ENCODE data around the gene MAN2B1.
"Not testable (repeated sequence)": the region's sequence is repeated elsewhere in the genome, so short reads cannot be mapped to it uniquely, and the experiment has no call there.

MAN2B1 gene

GRCh38 chr19:12666265-12667048 is at the start of gene MAN2B1, which contains the start of gene WDR83:
Gene MAN2B1, minus strand, starts transcription at chr19:12666742. Its CDS starts 41 bp downstream, at chr19:12666701.
Gene WDR83, plus strand, starts transcription at chr19:12666807. Its CDS starts 2,984 bp downstream, at chr19:12669791.
- DNase-seq (ENCODE audit: low read depth, low spot score) = no peak

DNA sequence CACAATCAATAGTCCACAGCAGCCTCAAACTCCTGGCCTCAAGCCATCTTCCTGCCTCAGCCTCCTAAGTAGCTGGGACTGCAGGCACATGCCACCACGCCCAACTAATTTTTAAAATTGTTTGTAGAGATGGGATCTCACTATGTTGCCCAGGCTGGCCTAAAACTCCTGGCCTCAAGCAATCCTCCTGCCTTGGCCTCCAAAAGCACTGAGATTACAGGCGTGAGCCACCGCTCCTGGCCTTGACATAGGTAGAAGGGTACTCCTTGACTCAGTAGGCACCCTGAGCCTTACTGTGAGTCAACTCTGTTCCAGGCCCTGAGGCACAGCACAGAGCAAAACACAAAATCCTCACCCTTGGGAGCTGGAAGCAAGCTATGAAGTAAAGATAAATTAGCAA is 49.4 kb upstream of the MAN2B1 start:
- no peak for DNase-seq (ENCODE audit: low read depth, low spot score)

GRCh38 chr19:12715102-12715501 is 48.6 kb upstream of the MAN2B1 start:
- DNase-seq (ENCODE audit: low read depth, low spot score) = no peak

DNA sequence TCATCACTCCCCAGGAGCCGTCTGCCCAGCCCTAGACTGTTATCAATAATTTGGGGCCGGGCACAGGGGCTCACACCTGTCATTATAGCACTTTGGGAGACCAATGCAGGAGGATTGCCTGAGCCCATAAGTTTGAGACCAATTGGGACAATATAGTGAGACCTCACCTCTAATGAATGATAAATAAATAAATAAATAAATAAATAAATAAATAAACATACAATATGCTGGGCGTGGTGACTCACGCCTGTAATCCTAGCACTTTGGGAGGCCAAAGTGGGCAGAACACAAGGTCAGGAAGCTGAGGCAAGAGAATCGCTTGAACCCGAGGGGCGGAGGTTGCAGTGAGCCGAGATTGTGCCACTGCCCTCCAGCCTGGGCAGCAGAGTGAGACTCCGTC is 46.8 kb upstream of the MAN2B1 start:
- not testable (repeated sequence) for DNase-seq (ENCODE audit: low read depth, low spot score)

GRCh38 chr19:12712077-12712476 is 45.5 kb upstream of the MAN2B1 start:
- not testable (repeated sequence) for DNase-seq (ENCODE audit: low read depth, low spot score)

DNA sequence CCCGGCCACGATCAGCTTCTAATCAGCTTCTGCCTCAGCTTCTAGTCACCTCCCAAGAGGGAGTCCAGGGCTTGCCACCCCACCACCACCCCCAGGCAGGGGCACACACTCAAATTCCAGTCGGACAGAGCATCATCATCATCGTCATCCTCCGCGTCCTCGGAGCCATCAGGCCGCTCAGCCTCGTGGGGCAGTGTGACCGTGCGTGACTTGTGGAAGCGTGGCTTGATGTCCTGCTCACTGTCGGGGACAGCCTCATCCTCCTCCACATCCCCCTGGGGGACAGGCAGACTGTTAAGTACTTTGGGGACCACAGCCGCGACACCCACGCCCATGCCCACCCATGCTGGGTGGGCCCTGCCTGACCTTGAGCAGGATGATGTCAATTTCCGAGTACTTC is 44.6 kb upstream of the MAN2B1 start:
- DNase-seq (ENCODE audit: low read depth, low spot score) = no peak

DNA sequence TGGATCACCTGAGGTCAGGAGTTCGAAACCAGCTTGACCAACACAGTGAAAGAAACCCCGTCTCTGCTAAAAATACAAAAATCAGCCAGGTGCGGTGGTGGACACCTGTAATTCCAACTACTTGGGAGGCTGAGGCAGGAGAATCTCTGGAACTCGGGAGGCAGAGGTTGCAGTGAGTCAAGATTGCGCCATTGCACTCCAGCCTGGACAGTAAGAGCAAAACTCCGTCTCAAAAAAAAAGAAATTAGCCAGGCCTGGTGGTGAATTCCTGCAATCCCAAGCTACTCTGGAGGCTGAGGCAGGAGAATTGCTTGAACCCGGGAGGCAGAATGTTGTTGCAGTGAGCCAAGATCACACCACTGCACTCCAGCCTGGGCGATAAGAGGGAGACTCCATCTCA is 42.1 kb upstream of the MAN2B1 start:
- DNase-seq (ENCODE audit: low read depth, low spot score) = no peak

DNA sequence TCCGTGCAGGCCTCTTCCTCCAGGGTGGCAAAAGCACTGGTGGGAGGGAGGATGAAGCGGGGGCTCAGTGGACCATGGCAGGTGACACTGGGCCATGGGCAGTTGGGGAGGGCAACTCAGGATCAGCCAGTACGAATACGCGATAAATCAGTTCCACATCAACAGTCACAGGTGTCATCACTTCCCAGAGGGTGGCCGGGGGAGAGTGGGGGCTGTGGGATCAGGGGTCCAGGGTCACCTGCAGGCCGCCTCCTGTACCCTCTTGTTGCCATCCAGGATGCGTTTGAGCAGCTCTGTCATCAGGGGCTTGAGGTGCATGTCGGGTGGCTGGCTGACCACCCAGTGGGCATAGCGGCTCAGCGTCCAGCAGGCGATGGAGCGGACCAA is 39.8 kb upstream of the MAN2B1 start:
- DNase-seq (ENCODE audit: low read depth, low spot score) = no peak

DNA sequence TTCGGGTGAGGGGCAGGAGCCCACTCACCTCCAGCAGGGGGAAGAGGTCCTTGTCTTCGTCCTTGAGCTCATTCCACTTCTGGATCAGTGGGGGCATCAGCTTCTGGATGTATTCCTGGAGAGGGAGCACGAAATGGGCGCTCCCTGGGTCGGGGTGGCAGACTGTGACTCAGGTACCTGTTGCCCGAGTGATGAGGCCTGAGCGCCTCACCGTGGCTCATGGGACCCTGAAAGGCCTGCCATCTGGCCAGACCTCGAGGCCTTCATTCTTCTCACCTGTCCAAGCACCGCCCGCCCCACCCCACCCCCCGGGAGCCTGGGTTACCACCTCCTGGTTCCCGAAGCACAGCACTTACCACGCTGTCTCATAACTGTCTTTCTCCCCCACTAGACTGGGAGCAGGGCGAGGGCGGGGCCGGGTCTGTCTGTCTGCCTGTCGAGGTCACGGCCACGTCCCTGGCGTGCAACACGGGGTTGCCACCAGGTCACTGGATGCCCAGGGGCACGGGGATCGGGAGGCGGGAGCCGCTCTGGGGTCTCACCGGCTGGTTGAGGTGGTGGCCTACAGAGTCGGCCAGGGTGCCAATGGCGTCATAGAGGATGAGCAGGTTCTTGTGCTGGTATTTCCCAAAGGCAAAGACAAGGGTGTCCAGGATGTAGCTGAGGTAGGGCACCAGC is 39.3 kb upstream of the MAN2B1 start:
- DNase-seq (ENCODE audit: low read depth, low spot score) = no peak

GRCh38 chr19:12705169-12705568 is 38.6 kb upstream of the MAN2B1 start:
- DNase-seq (ENCODE audit: low read depth, low spot score) = no peak

DNA sequence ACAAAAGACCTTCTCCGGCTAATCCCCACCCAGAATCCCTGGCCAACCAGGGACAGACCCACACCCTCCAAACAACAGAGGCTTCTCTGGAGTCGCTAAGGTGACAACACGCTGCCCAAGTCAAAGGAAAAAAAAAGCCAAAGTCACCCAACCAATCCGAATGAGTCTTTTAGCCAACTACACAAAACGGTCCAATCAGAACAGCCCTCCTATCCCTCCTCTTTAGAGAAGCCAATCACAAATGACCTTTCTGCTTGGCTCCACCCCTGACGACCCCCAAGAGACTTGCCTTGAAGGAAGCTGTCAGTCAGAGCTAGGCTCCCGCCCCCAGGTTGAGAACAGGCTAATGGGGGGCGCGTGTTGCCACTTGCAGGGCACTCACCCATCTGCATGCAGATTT is 36.5 kb upstream of the MAN2B1 start:
- DNase-seq (ENCODE audit: low read depth, low spot score) = no peak

GRCh38 chr19:12701596-12702282 is 35.2 kb upstream of the MAN2B1 start:
- DNase-seq (ENCODE audit: low read depth, low spot score) = no peak

DNA sequence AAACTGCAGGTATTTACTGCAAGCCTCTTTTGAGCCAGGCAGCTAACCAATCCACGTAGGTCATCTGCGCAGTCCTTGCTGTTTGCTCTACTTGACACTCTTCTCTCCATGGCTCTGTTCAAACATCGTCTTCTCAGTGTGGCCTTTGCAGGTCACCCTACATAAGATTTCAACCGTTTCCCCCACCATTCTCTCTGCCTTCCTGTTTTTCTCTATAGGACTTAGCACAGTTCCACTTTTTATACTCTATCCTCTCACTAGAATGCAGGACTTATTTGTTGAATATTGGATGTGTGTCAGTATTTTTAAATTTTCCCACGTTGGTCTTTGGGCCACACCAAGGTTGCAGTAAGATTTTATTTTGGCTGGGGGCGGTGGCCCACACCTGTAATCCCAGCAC is 31.6 kb upstream of the MAN2B1 start:
- no peak for DNase-seq (ENCODE audit: low read depth, low spot score)

DNA sequence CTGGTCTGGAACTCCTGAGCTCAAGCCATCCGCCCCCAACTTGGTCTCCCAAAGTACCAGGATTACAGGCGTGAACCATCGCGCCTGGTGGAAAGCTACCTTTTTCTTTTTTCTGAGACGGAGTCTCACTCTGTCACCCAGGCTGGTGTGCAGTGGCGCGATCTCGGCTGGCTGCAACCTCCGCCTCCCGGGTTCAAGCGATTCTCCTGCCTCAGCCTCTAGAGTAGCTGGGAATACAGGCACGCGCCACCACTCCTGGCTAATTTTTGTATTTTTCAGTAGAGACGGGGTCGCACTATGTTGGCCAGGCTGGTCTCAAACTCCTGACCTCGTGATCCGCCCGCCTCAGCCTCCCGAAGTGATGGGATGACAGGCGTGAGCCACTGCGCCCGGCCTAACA is 30.9 kb upstream of the MAN2B1 start:
- not testable (repeated sequence) for DNase-seq (ENCODE audit: low read depth, low spot score)

DNA sequence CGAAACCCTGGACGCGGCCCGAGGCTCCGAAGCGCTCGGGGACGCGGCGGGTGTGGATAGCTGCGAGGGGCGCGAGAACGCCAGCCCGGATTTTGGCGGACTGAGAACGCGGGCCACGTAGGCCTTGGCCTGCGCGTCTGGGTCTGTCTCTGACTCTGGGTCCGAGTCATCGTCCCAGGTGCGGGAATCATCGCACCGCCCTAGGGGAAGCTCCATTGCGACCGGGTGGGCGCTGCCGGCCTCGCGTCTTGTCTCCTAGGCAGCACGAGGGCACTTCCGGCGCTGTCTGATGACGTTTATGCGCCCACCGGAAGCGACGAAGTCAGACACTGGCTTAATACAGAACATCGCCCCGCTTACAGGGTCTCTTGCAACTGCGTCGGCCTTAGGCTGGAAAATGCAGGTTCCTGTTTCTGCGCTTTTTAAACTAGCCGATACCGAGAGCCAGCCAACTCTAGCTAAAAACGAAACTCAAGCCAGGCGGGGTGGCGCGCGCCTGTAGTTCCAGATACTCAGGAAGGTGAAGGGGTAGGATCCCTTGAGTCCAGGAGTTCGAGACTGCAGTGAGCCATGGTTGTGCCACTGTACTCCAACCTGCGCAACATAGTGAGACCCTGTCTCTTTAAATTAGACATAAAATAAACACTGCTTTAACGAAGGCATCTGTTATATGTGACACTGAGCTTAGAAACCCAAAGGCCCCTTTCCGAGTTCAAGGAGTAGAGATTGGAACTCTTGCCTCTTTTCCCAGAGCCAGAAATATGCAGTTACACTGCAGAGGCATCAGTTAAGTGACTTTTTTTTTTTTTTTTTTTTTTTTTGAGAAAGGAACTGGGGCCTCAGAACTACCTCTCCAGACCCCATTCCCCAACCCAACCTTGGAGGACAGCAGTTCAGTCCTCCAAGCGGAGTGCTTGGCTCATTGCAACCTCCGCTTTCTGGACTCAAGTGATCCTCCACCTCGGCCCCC is 30.1 kb upstream of the MAN2B1 start, which contains the start of gene FBXW9:
Gene FBXW9, minus strand, starts transcription at position 266 of the 970 bp plus-strand sequence. Its CDS starts 50 bp downstream, at position 216.
- DNase-seq (ENCODE audit: low read depth, low spot score) = peak; percentile 89

DNA sequence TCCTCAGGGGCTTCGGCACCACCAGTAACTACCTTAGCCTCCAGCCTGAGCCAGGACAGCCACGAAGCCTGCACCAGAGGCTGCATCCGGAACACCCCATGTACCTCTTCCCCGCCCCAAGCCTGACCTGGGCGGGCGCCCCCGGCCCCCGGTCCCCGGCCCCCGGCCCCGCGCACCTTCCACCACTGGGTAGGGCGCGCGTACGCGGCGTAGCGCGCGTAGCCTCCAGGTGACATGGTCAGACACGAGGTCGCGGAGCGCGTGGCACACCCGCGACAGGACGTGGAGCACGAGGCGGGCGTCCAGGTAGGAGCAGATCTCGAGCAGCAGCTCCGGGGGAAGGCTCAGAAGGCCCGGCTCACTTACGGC is 29.4 kb upstream of the MAN2B1 start:
- DNase-seq (ENCODE audit: low read depth, low spot score) = no peak

GRCh38 chr19:12695514-12695913 is 29.0 kb upstream of the MAN2B1 start:
- DNase-seq (ENCODE audit: low read depth, low spot score) = no peak

DNA sequence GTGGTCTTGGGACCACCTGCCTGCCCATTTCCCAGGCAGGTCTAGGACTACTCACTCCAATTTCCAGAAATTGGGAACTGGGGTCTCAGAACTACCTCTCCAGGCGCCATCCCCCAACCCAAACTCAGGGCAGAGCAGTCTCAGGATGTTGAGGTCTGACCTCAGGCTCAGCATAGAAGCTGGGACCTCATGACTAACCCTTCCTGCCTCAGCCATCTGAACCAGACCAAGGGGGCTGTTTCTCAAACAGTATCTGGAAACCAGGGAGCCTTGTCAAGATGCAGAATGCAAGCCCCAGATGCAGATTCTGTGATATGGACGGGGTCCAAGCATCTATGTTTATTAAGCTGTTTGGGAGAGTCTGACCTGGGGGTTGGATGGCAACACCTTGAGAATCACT is 28.6 kb upstream of the MAN2B1 start:
- DNase-seq (ENCODE audit: low read depth, low spot score) = no peak

- DNase-seq (ENCODE audit: low read depth, low spot score) = no peak
These were observed 28.1 kb upstream of the MAN2B1 start for GRCh38 chr19:12694641-12695040.

GRCh38 chr19:12692960-12693359 is 26.4 kb upstream of the MAN2B1 start:
- DNase-seq (ENCODE audit: low read depth, low spot score) = no peak

DNA sequence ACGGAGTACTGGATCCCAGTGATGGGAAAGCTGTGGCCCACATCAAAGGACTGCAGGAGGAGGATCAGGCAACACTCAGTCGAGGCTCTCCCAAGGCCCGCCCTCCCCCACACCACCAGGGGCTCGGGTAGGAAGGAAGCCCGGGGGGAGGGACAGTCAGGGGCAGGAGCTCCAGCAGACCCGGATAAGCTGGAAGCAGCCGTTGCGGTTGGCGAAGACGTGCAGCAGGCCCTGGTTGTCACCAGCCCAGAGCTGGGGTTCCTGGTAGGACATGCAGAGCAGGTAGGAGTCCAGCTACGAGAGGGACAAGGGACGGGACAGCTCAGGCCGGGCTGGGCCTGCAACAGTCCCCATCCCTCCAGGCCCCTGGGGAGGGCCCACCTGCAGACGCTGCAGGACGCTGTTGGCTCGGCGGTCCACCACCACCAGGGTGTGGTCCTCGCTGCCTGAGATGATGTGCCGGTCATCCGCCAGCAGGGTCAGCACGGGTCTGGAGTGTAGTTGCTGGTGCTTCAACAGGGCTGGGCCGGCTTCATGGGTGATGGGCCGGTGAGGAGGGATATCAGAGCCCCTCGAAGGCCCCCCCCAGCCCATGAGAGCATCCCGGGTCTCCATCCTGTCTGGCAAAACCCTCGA is 23.2 kb upstream of the MAN2B1 start:
- no peak for DNase-seq (ENCODE audit: low read depth, low spot score)
